GM18499 (cell line): ENCODE results near the gene TUFT1.
"Not testable (repeated sequence)": the region's sequence is repeated elsewhere in the genome, so short reads cannot be mapped to it uniquely, and the experiment has no call there.

Experiments
- ATAC-seq: cut with Tn5 transposase; IDR thresholded peaks from one replicate; pipeline ENCODE4 v1.9.1; 2021; ENCODE audit warnings: moderate number of reproducible peaks; ENCODE audit not compliant: insufficient read depth, unreplicated experiment

Gene TUFT1

GRCh38 chr1:151574575-151575529 is 34.7 kb downstream of the TUFT1 start:
- ATAC-seq: no peak

DNA sequence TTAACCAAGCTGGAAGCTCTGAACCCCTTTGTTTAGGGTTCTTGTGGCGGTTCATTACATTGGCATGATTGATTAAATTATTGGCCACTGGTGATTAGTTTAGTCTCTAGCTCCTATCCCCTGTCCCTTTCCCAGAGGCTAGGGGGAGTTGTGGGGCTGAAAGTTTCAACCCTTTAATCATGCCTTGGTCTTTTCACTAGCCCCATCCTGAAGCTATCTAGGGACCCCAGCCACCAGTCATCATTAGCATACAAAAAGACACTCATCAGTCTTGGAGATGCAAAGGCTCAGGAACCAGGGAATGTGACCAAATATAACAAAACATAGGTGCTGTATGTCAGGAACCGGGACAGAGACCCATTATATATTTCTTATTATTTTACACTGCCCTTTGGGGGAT is 37.1 kb downstream of the TUFT1 start:
- no peak for ATAC-seq

DNA sequence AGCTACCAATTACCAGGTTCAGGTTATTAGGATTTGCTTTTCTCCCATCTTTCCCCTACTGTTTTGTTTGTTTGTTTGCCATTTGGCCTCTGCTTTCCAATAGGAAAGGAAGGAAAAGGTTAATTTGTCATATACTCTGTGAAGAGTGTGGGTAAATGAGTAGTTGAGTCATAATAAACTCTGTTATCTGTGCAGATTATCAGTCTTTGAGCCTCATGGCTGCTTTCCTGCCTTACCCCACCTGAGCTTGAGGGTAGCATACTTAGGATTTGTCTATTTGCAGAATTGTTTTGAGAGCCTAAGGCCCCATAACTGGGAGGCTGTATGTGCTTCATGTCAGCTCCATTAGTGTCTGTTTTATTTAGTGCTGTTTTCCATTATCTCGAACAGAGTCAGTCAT is 38.8 kb downstream of the TUFT1 start:
- ATAC-seq: no peak

DNA sequence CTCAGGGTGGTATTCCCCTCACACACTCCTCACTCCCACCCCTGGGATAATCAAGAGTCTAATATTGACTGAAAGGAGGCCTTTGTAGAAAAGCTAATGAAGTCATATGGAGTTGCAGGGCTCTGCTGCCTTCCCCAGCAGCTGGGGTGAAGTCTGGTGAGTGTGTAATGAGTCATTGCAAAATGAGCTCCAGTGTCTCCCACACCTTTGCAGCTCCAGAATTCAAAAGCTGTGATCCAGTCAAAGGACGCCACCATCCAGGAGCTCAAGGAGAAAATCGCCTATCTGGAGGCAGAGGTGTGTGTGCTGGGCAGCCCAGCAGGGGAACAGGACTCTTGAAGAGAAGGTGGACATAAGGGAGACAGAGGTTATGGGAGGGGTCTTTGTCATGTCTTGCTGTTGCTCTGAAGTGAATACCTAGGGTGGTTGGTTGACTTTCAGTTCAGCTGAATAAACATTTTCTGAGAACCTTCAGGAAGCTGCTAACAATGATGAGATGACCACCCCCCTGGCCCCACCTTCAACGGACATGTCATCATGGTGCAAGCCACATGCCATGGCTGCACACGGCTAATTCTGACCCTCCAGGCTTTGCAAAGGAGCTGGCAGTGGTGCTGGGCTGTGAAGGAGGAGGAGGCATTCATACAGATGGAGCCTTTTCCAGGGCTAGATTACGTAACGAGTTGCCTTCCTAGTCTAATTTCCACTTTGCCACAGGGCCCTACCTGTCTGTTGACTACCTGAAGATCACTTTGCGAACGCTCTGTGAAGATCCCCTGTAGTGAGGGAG is 39.5 kb downstream of the TUFT1 start:
- no peak for ATAC-seq

DNA sequence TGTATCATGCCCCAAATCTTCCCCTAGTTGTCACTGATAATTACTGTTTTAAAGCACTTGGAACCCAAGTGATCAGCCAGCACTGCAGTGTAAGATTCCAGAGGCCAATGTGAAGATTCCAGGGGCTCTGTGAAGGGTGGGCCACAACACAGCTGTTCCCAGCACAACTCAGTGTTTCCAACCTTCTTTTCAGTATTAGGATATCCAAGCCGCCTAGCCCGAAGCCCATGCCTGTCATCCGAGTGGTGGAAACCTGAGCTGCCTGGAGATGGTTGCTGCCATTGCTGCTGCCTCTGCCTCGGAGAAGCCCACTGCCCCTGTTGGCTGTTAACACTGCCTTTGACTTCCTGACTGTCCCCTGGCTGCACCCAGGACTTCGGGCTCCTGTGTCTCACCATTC is 41.3 kb downstream of the TUFT1 start:
- ATAC-seq: no peak

GRCh38 chr1:151581921-151582320 is 41.8 kb downstream of the TUFT1 start:
- ATAC-seq: no peak

DNA sequence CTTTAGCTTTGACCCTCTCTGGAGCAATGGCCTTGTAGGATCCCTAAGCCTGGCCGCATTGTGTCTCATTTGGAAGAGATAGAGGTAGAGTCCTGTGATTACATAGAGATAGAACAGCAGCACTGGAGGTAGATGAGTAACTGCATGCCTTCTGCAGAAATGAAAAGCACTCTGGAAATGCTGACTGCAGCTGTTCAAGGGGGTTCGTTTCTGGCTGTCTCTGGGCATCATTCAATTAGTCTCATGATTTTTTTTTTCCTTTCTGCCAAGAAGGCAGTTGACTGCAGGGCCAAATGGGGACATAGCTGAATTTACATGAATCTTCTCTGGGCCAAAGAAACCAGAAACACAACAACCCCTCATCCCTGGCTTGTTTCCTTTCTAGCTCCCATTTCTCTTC is 43.7 kb downstream of the TUFT1 start:
- no peak for ATAC-seq

DNA sequence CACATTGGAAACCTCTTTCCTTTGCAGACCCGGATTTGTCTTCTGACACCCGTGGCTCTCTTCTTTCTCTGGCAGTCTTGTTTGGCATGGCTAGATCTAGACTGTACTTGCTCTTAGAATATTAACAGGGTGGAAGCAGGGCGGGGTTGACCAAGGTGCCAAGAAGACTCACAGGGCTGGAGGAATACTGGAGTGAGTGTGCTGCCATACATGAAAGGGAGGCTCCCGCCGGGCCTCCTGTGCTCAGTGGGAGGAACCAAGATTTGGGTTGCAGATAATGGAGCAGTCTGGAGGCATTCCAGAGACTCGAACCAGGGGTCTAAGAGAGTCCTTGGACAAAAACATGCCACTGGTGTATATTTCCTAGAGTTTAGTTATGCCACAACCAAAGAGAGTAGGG is 44.2 kb downstream of the TUFT1 start:
- ATAC-seq: no peak

DNA sequence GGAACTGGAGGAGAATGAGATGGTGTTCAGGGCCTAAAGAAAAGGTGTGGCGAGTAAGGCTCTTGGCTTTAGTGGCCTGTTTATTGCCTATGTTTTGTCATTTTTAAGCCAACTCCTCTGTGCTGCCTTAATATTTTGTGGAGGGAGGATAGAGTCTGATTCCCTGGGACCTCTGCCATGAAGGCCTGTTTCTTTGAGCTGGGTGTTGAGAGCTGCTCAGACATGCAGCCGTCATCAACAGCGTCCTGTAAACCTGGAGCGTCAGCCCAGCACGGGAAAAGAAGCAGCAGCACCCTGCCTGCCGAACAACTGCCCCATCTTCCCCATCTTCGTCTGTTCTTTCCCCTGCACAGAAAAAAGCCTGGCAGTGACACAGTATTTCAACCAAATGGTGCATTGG is 44.7 kb downstream of the TUFT1 start:
- no peak for ATAC-seq

DNA sequence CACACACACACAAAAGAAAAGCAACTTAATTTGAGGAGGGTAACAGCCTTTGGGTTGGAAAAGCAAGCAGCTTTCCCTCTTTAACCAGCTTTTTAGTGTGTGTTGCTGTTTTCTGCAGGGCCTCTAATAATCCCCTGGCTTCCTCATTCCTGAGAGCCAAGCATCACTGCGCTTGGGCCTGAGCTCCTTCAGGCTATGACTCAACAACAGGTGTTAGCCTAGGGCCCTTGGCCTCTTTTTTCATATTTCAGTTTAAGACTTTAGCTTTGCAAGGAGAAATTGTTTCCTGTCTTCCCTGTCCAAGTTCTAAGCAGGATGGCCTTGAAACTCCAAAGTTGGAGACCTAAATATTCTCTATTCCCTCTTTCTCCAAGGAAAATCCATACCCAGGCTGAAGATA is 45.5 kb downstream of the TUFT1 start:
- no peak for ATAC-seq

DNA sequence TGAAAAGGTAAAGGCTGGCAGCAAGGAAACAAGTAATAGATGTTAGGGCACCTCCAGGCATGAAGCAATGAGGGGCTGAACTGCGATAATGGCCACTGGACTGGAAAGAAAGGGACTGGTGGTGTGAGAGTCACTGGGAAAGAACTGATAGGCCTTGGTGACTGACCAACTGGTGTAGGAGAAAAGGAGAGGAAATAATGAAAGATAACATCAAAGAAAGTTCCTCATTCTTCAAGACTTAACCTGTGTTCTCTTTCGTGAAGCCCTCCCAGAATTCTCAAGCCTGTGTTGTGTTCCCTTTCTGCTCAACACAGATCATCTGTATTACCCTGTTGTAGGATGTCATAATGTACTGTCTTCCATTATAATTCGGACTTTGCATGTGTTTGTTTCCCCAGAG is 50.9 kb downstream of the TUFT1 start:
- no peak for ATAC-seq

DNA sequence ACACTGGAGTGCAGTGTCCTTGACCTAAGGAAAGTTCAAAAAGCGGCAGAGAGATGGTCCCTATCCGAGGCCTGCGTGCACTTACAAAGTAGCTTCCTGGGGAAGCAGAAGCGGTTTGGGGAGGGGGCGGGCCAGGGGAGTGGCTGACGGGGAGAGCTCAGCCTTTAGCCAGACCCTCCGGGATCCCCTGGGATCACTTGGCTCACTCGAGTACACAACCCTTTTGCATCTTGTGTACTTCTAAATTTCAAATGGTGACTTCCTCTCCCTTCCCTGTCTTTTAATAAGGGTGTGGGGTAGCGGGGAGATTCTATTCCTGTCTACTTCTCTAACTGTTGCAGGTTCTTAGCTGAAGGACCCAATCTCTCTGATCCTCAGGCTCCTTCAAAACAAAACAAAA is 53.6 kb downstream of the TUFT1 start:
- no peak for ATAC-seq

DNA sequence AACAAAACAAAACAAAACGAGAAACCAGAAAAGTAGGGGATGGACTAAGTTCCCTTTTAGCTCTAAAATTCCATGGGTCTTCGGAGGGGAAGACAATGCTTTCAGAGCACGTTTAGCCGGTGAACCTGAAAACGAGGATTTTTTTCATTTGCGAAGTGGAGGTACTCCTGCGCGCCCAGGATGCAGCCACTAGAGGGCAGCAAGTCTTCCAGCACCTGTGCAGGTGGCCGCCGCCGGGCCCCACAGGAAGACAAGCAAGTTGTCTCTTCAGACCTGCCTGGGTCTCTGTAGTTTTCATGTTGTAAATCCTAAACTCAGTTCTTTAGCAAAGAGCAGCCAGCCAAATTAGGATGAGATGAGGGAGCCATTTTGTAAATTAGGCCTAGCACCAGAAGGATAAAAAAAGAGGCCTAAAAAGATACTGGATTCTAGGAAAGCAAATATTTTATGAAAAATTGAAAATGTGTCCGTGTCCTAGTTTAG is 54.1 kb downstream of the TUFT1 start:
- no peak for ATAC-seq

- ATAC-seq: no peak
Measured at GRCh38 chr1:151596166-151596953, 56.3 kb downstream of the TUFT1 start.

GRCh38 chr1:151602550-151602949 is 62.4 kb downstream of the TUFT1 start:
- not testable (repeated sequence) for ATAC-seq

GRCh38 chr1:151604291-151604690 is 64.2 kb downstream of the TUFT1 start:
- ATAC-seq: no peak

DNA sequence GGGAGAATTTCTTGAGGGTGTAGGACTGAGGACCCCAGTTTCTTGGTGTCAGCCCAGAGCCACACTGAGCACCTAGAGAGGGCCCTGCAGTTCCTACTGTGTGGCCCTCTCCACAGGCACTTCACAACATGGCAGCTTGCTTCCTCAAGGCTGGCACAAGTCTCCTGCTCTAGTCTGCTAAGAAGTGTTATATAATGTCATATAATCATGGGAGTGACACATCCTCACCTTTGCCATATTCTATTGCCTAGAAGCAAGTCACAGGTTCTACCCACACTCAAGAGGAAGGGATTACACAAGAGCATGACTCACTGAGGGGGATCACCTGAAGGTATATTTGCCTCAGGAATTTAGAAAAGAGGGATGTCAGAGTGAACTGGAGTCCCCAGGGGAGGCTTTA is 66.3 kb downstream of the TUFT1 start:
- ATAC-seq: no peak

GRCh38 chr1:151606857-151607256 is 66.7 kb downstream of the TUFT1 start:
- no peak for ATAC-seq

GRCh38 chr1:151610142-151610541 is 70.0 kb downstream of the TUFT1 start:
- ATAC-seq: no peak

- ATAC-seq: no peak
Measured at GRCh38 chr1:151611288-151611790, 71.2 kb downstream of the TUFT1 start.
